ENCODE data around the gene ROBO1.

The ROBO1 gene

DNA sequence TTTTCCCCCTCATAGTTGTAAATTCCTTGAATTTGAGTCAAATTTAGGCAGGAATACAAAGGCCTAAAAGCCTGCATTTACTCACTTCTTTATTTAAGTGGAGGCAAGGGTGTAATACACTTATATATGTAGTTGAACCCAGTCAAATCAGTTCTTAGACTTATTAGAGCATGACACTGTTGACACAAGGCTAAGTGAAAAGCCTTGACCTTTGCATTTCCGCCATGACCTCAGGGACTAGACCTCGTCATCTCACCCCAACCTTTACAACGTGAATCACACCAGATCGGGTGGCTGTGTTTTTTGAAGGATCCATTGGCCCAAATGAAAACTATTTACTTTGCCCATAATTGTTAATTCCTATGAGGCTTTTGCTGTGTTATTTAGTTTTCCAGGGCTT, 774.4 kb downstream of the ROBO1 start:
- Histone ChIP-seq H3K9me2 (replicated peaks; ENCODE audit: insufficient read depth, low read length) (no peaks in the 10 kb centered on the region), H3K36me3 (ENCODE audit: low read length) (no peaks in the 10 kb centered on the region), H2AFZ (ENCODE audit: low read depth, low read length, severe bottlenecking) (no peak overlapping the region), H4K20me1 (ENCODE audit: low read depth, low read length) (no peaks in the 10 kb centered on the region), H3K27me3 (ENCODE audit: low read length) (no peaks in the 10 kb centered on the region), H3F3A (ENCODE audit: insufficient read depth) (no peaks in the 10 kb centered on the region), H3K27ac (ENCODE audit: low read depth, low read length) (no peak overlapping the region), H3K9ac (ENCODE audit: low read length) (no peak overlapping the region), H3K9me3 (ENCODE audit: insufficient read depth, low read length) (no peaks in the 10 kb centered on the region), H3K4me3 (ENCODE audit: insufficient read depth, low read length, poor library complexity, severe bottlenecking) (no peak overlapping the region), H3K79me2 (ENCODE audit: insufficient read depth, low read length) (no peaks in the 10 kb centered on the region), H3K4me2 (ENCODE audit: low read depth, low read length, poor library complexity, severe bottlenecking) (no peak overlapping the region)
- TF ChIP-seq, protein P1, sequence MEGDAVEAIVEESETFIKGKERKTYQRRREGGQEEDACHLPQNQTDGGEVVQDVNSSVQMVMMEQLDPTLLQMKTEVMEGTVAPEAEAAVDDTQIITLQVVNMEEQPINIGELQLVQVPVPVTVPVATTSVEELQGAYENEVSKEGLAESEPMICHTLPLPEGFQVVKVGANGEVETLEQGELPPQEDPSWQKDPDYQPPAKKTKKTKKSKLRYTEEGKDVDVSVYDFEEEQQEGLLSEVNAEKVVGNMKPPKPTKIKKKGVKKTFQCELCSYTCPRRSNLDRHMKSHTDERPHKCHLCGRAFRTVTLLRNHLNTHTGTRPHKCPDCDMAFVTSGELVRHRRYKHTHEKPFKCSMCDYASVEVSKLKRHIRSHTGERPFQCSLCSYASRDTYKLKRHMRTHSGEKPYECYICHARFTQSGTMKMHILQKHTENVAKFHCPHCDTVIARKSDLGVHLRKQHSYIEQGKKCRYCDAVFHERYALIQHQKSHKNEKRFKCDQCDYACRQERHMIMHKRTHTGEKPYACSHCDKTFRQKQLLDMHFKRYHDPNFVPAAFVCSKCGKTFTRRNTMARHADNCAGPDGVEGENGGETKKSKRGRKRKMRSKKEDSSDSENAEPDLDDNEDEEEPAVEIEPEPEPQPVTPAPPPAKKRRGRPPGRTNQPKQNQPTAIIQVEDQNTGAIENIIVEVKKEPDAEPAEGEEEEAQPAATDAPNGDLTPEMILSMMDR (IDR thresholded peaks at IDR 0.05; ENCODE audit: insufficient read depth, low read length, poor library complexity, severe bottlenecking) = no peak
- no peak for TF ChIP-seq EZH2phosphoT487 (conservative IDR thresholded peaks at IDR 0.05; ENCODE audit: low read length)

DNA sequence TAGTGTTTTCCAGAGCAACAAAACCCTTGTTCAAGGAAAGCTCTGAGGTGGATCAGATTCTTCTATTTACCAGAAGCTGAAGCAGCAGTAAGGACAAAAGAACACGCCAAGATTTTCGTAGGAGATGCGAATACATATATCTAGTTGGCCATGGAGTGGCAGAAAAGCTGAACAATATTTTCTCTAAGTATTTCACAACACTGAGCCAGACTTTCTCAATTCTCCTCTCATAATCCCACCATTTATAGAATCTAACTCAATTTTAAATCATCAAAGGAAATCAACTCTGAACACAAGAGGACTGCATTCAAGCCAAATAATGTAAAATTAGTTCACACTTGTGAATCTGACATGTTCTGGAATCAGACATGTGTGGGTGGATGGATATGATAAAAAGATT, 775.0 kb downstream of the ROBO1 start:
- Histone ChIP-seq H3K9me2 (replicated peaks; ENCODE audit: insufficient read depth, low read length) (no peaks in the 10 kb centered on the region), H3K9ac (ENCODE audit: low read length) (no peak overlapping the region), H4K20me1 (ENCODE audit: low read depth, low read length) (no peaks in the 10 kb centered on the region), H3K27ac (ENCODE audit: low read depth, low read length) (no peak overlapping the region), H3F3A (ENCODE audit: insufficient read depth) (no peaks in the 10 kb centered on the region), H3K79me2 (ENCODE audit: insufficient read depth, low read length) (no peaks in the 10 kb centered on the region), H3K36me3 (ENCODE audit: low read length) (no peaks in the 10 kb centered on the region), H3K9me3 (ENCODE audit: insufficient read depth, low read length) (no peaks in the 10 kb centered on the region), H3K4me2 (ENCODE audit: low read depth, low read length, poor library complexity, severe bottlenecking) (no peak overlapping the region), H3K4me3 (ENCODE audit: insufficient read depth, low read length, poor library complexity, severe bottlenecking) (no peak overlapping the region), H3K27me3 (ENCODE audit: low read length) (no peaks in the 10 kb centered on the region), H2AFZ (ENCODE audit: low read depth, low read length, severe bottlenecking) (no peak overlapping the region)
- TF ChIP-seq, protein P1 (IDR thresholded peaks at IDR 0.05; ENCODE audit: insufficient read depth, low read length, poor library complexity, severe bottlenecking) = no peak
- TF ChIP-seq EZH2phosphoT487 (conservative IDR thresholded peaks at IDR 0.05; ENCODE audit: low read length) = no peak

DNA sequence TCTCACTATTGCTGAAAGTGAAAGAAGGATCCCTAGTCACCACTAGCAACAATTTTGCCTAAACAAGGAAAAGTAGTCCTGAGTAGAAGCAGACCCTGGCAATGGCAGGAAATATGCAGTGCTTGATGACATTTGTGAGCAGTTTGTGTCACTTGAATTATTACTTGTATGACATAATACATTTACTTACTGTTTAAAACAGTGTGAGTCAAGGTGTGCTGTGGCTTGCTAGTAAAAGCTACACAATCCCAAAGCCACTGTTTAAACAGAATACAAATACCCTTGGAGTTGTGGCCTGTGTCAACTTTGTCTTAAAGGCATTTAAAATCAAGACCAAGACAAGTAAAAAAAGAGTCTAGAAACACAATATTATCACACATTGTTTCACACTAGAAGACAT, 775.4 kb downstream of the ROBO1 start:
- no peaks in the 10 kb centered on the region for H4K20me1 ChIP-seq (ENCODE audit: low read depth, low read length)
- no peaks in the 10 kb centered on the region for H3K79me2 ChIP-seq (ENCODE audit: insufficient read depth, low read length)
- TF ChIP-seq, protein P1 (IDR thresholded peaks at IDR 0.05; ENCODE audit: insufficient read depth, low read length, poor library complexity, severe bottlenecking) = no peak
- TF ChIP-seq EZH2phosphoT487 (conservative IDR thresholded peaks at IDR 0.05; ENCODE audit: low read length) = no peak
- no peak overlapping the region for H3K4me2 ChIP-seq (ENCODE audit: low read depth, low read length, poor library complexity, severe bottlenecking)
- H3K27me3 ChIP-seq (ENCODE audit: low read length) = no peaks in the 10 kb centered on the region
- H3K9me2 ChIP-seq (replicated peaks; ENCODE audit: insufficient read depth, low read length) = no peaks in the 10 kb centered on the region
- H3K9me3 ChIP-seq (ENCODE audit: insufficient read depth, low read length) = no peaks in the 10 kb centered on the region
- H3K4me3 ChIP-seq (ENCODE audit: insufficient read depth, low read length, poor library complexity, severe bottlenecking) = no peak overlapping the region
- H2AFZ ChIP-seq (ENCODE audit: low read depth, low read length, severe bottlenecking) = no peak overlapping the region
- H3F3A ChIP-seq (ENCODE audit: insufficient read depth) = no peaks in the 10 kb centered on the region
- no peaks in the 10 kb centered on the region for H3K36me3 ChIP-seq (ENCODE audit: low read length)
- no peak overlapping the region for H3K27ac ChIP-seq (ENCODE audit: low read depth, low read length)
- no peak overlapping the region for H3K9ac ChIP-seq (ENCODE audit: low read length)
